ENCODE results near the gene HES5.

The HES5 gene

DNA sequence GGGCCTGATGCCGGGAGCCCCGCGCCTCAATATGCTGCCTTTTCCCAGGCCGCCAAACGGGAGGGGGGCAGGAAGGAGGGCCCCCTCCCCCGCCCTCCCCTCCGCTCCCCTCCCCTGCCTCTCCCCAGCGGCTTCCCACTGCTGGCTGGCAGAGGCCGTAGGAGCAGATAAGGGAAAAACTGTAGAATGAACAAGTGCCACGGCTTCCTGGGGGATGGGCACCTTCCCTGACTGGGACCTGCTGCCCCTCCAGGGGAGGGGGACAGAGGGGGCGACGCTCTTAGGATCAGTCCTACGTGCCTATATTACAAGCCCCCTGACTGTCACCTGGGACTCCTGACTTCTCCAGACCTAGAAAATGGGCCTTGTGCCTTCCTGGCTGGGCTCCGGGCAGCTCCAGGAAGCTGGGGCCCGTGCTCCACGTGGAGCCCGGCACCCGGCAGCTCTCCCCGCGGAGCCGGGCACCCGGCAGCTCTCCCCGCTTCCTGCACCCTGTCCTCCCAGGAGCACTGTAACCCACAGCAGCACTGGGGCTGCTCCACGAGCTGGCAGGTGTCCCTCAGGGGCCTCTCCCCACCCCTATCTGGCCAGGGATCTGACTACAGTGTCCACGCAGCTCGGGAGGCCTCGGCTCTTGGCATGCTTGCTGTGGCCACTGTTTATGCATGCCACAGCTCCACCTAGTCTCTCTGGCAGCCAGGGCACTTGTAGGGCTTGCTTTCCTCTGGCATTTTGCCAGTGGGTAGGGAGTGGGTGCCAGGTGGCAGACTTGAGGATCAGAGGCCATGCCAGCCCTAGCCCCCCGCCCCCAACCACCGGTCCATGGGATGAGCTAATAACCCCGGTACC, 674 bp upstream of the HES5 start:
- DNase-seq (ENCODE audit: low spot score), result no peak

DNA sequence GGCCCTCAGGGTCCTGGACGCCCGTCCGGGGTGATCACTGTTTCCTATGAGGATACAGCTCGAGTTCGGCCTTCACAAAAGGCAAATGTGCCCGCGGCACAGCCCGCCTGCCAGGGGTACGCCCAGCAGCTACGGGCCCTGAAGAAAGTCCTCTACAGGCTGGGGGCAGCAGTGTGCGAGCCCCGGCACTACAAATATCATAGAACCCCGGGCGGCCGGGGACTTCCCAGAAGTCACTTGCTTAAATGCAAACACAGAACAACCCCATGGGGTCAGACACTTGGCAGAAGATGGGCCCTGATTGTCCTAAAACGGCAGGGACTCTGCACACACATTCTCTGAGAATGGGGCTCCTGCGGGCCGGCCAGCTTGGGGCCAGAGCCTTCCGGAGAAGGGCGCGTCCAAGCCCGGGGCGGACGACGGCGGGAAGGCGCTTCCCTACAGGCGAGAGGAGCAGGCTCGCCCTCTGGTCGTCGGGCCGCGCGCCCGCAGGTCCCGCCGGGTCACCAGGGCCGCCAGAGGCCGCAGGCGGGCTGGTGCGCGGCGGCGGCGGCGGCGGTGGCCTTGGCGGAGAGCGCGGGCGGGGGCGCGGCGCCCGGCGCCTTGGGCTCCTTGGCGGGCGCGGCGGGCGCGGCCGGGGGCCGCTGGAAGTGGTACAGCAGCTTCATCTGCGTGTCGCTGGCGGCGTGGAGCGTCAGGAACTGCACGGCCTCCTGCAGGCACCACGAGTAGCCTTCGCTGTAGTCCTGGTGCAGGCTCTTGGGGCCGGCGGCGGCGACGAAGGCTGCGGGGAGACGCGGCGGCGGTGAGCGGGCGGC, 888 bp downstream of the HES5 start:
- peak; percentile 59 for DNase-seq (ENCODE audit: low spot score)

GRCh38 chr1:2528611-2528965, 1.5 kb downstream of the HES5 start:
- DNase-seq (ENCODE audit: low spot score), result no peak

- DNase-seq (ENCODE audit: low spot score), result no peak
These were observed 2.0 kb downstream of the HES5 start for GRCh38 chr1:2528016-2528415.

DNA sequence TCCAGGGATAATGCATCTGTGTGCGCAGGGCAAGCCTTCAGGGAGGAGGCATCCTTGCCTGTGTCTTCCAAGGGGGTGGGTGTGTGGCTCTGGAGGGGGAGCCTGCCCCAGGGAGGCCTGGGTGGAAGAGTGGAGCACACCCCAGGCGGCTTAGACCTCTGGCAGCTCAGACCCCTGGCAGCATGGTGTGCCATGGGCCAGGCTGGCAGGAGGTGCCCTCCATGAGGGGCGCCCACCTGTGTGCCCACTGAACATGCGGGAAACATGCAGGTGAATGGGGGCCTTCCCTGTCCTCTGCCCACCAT, 2.6 kb downstream of the HES5 start:
- no peak for DNase-seq (ENCODE audit: low spot score)

- DNase-seq (ENCODE audit: low spot score), result peak; percentile 35
These were observed 3.1 kb downstream of the HES5 start for GRCh38 chr1:2526824-2527555.

DNA sequence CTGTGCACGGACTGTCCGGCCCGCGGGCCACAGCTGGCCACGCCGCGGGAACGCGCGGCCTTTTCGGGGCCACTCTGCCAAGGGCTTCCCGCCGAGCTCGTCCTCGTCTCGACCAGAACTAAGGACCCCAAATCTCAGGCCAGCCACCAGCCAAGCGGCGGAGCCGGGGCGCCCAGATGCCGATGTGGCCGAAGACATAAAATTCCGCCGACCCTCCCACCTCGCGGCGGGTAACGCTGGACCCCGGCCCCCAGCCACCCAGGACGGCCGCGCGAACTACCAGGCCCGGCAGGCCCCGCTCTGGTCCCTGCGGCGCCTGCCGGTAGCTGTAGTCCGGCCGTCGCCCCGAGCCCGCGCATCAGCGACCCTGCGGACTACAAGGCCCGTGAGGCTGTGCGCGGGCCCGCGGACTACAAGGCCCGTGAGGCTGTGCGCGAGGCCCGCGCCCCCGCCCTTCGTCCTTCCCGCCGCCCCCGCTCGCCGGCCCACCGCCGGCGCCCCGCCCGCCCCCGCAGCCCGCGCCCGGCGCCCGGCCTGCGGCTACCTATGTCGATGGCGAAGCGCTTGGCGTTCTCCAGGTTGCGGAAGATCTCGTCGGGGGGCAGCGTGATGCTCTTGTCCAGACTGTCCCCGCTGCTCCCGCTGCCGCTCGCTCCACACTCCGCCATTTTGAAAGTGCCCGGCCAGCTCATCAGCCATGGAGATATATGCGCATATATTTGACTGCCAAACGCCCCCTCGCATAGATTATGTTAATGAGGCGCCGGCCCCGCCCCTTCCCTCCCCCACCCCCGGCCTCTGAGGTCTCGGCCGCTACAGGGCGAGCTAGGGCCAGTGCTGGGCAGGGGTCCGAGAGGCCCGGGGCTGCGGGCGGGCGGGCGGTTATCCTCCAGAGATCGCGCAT, 3.9 kb downstream of the HES5 start, which contains the start of gene PANK4:
TSS of gene PANK4 (minus strand) at position 677 of the 904 bp plus-strand sequence. CDS start at position 668, 9 bp downstream.
- peak; percentile 87 for DNase-seq (ENCODE audit: low spot score)

- DNase-seq (ENCODE audit: low spot score), result no peak
These were observed 4.5 kb downstream of the HES5 start for GRCh38 chr1:2525572-2525919.

DNA sequence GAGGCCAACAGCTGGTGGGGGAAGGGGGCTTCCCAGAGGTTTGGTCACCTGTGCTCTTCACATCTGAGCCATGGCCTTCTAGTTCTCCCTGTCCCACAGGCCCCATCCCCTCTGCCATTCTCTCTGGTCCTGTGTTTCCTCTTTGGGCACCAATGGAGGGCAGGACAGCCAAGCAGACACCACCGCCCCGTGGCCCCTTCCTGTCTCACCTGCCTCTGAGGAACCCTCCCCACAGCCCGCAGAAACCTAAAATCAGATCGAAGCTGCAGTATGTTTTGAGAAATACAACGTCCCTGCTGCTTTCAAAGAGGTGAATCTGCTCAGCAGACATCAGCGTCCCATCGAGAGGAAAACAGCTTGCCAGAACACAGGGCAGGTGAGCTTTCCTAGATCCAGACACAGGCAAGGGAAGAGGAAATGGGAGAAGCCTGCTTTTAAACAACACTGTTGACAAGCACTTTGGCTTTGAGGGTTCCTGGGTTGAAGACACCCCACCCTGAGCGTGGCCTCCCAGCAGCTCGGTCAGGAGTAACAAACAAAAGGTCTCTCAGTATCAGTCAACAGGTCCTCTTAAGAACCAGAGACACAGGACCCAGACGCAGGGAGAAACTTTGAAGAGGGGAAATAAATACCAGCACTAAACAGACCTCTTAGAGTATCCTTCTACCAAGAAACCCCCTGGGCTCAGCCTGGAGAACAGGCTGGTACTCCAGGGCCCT, 6.0 kb downstream of the HES5 start:
- DNase-seq (ENCODE audit: low spot score), result peak; percentile 58

GRCh38 chr1:2523191-2523890, 6.7 kb downstream of the HES5 start:
- peak; percentile 32 for DNase-seq (ENCODE audit: low spot score)

DNA sequence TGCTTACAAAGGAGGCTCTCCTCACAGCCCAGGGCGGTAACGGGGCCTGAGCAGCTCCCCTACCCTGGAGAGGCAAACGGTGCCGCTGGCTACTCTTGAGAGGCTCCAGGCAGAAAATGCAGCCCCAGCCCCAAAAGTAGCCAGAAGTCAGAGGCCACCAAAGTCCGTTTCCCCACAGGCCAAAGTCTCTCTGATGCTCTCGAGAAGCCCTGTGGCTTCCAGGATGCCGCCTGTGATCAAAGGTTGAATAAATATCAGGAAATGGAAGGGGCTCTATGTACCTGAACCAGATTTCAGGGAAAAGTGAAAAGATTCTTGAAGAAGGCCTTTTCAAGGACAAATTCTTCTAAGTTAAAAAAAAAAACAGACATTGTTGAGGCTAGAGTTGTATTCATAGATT, 7.8 kb downstream of the HES5 start:
- DNase-seq (ENCODE audit: low spot score), result no peak

- no peak for DNase-seq (ENCODE audit: low spot score)
These were observed 9.3 kb downstream of the HES5 start for GRCh38 chr1:2520806-2521205.

DNA sequence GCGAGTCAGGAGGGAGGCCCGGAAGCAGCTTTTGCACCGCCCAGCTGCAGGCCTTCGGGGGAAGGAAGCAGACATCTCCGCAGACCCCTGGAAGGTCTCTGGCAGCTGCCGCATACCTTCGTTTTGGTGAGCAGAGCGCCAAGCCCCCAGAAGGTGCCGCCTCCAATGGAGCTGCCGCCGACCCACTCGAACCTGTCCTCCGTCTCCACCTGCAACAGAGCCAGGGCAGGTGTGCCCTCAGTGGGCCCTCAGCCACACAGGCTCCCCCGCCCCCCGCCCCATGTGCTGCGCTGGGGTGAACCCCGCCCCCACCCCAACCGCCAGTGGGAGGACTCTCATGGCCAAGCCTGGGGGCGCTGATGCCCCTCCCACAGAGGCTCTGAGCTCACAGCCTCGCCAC, 9.9 kb downstream of the HES5 start:
- no peak for DNase-seq (ENCODE audit: low spot score)

- no peak for DNase-seq (ENCODE audit: low spot score)
These were observed 10.3 kb downstream of the HES5 start for GRCh38 chr1:2519729-2520128.

GRCh38 chr1:2519029-2519685, 10.9 kb downstream of the HES5 start:
- DNase-seq (ENCODE audit: low spot score), result no peak

DNA sequence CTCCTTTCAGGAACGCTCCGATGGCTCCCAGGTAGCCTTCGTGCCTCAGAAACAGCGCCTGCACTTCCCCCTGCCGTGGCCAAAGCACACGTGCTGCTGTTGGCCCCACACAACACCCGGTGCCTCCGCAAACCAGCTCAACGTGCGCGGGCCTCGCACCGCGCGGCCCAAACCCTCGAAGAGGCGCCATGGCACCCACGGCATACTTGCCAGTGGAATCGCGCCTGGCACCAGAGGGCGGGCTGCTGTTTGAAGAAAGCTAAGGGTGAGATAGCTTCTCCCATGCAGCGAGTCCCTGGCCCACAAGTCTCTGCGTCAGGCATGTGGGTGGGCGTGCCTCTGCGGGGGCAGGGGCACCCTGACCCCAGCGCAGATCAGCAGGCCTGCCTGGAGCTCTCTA, 11.5 kb downstream of the HES5 start:
- no peak for DNase-seq (ENCODE audit: low spot score)

- no peak for DNase-seq (ENCODE audit: low spot score)
These were observed 12.1 kb downstream of the HES5 start for GRCh38 chr1:2517966-2518365.

- no peak for DNase-seq (ENCODE audit: low spot score)
These were observed 13.1 kb downstream of the HES5 start for GRCh38 chr1:2516946-2517345.

DNA sequence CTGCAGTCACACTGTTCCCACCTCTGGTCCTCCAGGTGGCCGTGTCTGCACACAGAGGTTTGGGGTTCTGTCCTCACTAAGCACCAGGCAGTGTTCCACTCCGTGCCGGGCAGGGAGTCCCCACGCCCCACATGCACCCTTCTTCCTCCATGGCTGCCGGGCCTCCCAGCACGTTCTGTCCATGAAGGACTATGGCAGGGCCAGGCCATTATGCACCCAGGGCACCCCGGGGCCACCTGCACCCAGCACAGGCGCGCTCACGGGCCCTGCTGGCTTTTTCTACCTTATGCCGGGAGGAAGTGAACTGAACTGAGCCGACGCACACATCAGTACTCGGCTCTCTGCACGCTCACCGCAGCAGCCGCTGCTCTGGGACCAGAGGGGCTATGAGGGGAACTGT, 13.9 kb downstream of the HES5 start:
- DNase-seq (ENCODE audit: low spot score), result no peak

- DNase-seq (ENCODE audit: low spot score), result no peak
These were observed 14.3 kb downstream of the HES5 start for GRCh38 chr1:2515763-2516080.
